NCI-H2107 (cell line): Measurements from ENCODE around the gene KDM1B.

Source experiments
- DNase-seq: peaks from one replicate; lab custom pipeline; 2025; lab: John Stamatoyannopoulos, UW

KDM1B gene, protein sequence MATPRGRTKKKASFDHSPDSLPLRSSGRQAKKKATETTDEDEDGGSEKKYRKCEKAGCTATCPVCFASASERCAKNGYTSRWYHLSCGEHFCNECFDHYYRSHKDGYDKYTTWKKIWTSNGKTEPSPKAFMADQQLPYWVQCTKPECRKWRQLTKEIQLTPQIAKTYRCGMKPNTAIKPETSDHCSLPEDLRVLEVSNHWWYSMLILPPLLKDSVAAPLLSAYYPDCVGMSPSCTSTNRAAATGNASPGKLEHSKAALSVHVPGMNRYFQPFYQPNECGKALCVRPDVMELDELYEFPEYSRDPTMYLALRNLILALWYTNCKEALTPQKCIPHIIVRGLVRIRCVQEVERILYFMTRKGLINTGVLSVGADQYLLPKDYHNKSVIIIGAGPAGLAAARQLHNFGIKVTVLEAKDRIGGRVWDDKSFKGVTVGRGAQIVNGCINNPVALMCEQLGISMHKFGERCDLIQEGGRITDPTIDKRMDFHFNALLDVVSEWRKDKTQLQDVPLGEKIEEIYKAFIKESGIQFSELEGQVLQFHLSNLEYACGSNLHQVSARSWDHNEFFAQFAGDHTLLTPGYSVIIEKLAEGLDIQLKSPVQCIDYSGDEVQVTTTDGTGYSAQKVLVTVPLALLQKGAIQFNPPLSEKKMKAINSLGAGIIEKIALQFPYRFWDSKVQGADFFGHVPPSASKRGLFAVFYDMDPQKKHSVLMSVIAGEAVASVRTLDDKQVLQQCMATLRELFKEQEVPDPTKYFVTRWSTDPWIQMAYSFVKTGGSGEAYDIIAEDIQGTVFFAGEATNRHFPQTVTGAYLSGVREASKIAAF

DNA sequence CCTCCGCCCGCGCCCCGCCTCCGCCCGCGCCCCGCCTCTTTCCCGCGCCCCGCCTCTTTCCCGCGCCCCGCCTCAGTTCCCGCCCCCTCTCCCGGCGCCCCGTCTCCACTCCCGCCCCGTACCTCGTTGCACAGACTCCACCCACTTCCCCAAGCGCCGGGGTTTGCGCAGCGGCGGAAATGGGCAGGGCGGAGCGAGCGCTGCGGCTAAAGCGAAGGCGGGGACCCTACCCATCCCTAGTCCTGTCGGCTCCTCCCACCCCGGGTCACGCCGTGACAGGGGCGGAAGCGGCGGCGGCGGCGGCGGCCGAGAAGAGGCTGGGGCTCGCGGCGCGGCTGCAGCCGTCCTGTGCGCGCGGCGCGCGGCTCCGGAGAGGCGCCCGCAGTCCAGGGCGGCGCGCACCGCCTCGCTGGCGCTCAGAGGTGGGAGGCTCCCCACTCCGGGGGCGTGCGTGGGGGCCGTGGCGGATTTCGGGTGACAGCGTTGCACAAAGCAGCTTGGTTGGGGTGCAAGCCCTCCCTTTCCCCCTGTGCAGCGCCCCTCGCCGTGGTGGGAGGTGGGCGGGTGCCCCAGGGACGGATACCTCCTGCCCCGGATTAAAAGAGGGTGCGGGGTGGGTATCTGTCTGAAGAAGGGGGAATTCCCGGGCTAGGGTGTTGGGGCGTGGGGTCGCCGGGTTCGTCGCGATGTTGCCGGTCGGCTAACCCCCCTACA lies at the start of gene KDM1B:
Gene KDM1B, plus strand, starts transcription at position 273 of the 714 bp plus-strand sequence. CDS start 4,474 bp downstream, outside the sequence.
- DNase-seq = peak; percentile 83

DNA sequence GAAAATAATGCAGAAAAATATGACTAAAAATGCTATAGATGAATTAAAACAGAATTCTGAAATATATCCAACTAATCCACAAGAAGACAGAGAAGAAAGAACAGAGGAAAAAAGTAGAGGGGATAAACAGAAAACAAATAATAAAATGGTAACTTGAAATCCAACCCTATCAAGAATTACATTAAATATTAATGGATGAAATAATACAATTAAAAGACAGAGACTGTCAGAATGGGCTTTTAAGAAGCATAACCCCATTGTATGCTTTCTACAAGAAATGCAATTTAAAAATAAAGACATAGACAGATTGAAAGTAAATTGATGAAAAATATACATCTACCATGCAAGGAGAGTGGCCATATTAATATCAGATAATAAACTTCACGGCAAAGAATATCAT lies 48.2 kb upstream of the KDM1B start:
- no peak for DNase-seq

DNA sequence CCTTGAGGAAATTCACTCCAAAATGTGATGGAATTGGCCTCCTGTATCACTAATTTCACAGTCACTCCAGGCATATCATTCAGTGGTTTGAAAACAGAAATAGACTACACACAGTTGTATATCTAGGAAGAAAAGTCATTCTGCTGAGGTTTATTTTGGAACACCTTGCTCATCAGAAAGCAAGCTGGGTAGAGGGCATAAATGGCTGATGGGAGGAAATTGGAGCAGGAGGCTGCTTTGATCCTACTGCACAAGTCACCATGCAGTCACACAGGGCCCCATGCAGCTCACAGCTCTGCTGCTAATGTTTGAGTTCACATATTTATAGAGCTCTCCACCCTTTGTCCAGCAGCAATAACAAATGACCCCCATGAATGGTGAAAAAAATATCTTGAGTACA lies 45.1 kb upstream of the KDM1B start:
- DNase-seq = no peak

DNA sequence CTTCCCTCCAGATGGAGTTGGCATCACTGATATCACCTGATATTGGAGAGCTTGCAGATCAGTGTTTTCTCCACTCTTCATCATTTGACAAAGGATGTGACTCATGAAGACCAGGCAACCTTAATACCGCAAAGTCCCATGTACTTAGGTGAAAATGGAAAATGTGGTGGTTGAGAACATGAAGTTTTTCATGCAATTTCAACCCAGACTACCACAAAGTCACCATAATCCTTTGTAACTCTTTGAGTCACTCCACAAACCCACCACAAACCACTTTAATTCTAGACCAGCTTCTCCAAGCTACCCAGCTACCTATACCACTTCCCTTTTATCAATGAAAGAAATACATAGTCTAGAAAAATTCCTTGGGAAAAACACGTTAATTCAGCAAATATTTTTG lies 39.9 kb upstream of the KDM1B start:
- no peak for DNase-seq

DNA sequence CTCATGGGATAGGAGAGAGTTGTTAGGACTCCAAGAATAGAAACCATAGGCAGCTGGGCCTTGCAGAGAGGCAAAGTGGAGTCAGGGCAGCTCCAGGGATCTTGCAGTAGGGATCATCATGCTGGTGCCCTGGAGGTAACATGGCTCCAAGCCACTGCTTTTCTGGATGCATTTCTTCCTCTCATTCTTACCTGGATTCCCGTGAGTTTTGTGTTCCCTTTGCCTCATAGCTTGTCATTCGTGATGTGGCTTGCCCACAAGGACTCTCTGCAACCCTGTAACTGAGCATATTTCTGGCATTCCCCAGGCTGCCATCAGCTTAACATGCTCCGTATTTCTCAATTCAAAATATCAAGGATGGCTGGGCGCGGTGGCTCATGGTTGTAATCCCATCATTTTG lies 38.1 kb upstream of the KDM1B start:
- no peak for DNase-seq

DNA sequence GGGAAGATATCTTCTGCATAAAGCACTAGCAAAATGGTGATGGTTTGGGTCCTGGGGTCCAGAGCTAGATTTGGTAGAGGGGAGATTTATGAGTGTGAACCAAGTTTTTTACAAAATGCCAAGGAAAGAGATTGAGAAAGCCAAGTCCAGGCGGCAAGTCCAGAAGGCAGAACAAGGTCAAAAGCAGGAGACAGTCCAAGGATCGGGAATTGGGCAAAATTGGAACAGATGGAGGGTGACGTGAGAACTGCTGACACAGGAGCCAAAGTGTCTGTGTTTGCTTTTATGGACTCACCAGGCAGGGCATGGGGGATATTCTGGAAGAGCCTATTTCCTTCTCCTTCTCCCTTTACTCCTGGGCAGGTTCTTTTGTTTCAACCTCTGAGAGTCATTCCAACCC lies 36.9 kb upstream of the KDM1B start:
- DNase-seq = no peak

DNA sequence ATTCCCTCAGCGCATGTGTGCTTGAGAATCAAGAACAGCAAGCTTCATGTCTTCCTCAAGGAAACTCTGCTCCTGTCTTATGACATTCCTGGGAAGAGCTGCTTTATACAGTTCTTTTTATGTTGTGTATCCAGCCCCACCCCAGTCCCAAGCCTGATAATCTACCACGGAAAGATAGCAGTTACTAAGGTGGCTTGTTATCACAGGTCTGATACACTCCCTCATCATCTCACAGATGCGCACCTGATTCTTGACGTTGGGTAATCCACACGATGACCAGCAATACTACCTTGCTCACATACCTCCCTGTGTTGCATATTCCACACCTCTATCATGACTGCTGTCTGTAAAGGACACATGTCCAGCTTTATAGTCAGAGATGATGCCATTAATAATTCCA lies 36.0 kb upstream of the KDM1B start:
- DNase-seq = no peak

DNA sequence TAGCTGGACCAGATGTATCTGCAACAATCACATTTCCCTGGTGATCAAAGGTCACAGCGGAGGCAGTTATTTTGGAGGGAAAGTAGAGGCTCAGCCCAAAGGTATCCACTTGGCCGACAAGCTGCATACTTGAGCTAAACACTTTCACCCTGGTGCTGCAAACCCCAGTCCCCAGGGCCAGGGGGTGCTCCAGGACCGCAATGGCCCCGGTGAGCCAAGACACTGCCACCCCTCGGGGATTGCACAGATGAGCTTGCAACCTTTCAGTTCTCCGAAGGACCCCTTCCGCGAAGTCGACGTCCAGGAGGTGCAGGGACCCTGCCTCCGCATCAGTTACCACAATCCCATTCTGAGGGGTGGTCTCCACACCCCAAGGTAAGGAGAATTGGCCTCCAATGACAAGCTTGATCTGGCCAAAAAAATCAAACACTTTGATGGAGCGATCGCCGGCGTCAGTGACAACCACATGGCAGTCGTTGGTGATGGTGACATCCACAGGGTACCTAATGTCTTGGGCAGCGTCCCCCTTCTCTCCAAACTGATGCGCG lies 33.6 kb upstream of the KDM1B start:
- DNase-seq = no peak

DNA sequence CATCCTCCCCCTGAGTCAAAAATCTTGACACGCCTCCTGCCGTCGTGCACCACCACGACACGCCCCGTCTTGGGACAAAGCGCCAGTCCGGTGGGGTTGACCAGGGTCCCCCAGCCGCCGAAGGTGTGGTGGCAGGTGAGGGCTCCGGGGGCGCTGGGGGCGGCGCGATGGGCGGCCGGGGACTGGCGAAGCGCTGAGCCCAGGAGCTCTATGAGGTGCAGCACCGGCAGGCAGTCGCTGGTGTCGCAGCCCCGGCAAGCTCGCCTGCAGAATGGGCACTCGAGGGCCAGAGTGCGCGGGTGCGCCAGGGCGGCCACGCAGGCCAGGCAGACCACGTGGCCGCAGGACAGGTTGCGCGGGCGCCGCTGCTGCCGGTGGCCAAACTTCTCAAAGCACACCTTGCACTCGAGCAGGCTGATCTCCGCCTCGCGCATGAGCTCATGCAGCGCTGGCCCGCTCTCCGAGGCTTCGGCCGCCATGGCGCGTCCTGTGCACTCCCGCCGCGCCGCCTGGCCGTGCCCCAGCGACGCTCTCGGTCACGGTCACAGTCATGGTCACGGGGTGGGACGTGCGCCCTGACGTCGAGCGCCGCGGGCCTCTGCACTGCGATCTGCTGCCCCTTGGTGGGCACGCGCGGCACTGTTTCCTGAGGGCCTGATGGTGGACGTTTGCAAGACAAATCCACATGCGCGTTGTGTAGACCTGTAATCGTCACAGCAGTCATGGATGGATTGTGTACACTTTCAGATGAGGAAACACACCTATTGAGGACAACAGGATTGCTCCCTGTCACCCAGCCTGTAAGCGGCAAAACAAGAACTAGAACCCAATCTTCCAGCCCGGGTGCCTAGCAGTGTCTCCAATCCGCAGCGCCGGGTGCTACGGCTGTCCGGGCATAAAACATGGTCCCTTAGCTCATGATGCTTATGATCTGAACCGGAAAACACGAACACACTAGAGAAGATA lies 32.8 kb upstream of the KDM1B start, which contains the start of gene NHLRC1:
Gene NHLRC1, minus strand, starts transcription at position 550 of the 966 bp plus-strand sequence. Its CDS starts 71 bp downstream, at position 479.
- DNase-seq = peak; percentile 32

DNA sequence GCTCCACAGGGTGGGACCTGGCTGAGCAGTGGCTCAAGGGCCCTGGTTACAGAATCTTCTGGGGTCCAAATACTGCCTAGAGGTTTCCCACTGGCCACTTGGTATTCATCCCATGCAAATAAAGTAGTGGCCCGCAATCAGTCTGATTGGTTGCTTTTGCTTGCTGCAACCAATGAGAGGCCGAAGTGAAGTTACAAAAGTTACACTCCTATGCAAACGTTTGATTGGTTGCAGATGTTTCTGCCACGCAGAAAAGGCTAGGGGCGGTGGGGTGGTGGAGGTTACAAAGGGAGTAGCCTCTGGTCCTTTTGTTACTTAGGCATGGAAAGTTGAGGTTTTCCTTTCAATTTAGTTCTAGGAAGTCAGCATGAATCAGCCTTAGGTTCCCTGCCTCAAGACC lies 29.1 kb upstream of the KDM1B start:
- DNase-seq = no peak

DNA sequence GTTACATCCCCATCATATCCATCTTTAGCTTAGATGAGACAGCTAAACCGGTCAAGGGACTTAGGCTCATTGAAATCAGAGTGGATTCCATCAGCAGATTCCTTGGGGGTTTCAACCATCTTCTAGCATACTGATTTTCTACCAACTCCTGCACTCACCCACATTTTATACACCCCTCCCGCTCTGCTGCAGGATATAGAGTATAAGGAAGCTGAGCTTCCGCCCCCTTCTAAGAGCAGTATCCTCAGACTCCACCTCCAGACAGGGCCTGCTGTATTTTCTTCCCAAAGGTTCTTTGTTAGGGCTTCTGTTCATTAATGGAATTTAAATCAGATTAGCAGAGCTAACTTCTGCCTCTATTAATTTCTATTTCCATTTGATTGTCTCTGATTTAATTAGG lies 22.9 kb upstream of the KDM1B start:
- DNase-seq = no peak

DNA sequence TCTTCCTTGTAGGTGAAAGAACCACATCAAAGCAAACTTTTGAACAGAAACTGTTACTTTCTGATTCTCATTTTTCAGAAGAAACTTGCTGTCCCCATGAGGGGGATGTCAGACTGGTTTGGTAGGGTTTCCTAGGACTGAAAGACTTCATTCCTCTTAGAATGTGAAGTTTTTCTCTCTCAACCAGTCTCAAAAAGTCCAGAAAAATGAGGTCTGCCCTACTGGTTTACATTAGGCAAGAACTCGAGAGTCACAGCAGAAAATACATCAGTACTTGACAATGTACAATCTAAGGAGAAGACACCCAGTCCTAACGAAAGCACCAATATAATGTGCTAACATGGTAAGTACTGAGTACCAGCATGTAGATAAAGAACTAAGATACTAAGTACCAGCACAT lies 20.1 kb upstream of the KDM1B start:
- DNase-seq = no peak

DNA sequence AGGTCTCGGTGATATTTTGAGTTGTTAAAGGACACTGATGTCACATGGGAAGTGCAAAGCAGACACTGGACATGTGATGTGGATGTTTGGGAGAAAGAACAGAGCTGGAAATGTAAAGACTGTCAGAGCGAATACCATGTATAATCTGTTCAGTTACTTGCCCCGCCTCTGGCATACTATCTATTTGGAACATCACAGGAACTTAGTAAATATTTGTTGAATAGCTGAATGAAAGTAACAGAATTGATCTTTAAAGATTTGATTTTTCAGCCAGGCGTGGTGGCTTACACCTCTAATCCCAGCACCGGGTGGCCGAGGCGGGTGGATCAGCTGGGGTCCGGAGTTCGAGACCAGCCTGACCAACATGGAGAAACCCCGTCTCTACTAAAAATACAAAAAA lies 19.0 kb upstream of the KDM1B start:
- no peak for DNase-seq

DNA sequence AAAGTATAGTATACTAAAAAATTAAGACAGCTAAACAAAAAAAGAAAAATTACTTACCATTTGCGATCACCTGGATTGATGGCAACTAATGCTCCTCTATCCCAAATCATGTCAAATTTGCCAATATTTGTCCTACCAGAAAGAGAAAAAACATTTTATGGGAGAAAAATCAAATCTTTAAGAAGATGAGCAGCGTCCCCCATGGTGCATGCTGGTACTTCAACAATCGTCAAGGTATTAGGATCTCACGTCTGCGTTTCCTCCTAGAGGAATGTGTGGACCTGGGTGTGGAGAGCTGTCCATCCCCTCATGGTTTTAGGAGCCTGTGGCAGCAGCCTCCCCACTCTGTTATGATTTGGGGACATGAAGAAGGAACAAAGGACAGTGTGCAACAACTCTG lies 16.3 kb upstream of the KDM1B start:
- no peak for DNase-seq

DNA sequence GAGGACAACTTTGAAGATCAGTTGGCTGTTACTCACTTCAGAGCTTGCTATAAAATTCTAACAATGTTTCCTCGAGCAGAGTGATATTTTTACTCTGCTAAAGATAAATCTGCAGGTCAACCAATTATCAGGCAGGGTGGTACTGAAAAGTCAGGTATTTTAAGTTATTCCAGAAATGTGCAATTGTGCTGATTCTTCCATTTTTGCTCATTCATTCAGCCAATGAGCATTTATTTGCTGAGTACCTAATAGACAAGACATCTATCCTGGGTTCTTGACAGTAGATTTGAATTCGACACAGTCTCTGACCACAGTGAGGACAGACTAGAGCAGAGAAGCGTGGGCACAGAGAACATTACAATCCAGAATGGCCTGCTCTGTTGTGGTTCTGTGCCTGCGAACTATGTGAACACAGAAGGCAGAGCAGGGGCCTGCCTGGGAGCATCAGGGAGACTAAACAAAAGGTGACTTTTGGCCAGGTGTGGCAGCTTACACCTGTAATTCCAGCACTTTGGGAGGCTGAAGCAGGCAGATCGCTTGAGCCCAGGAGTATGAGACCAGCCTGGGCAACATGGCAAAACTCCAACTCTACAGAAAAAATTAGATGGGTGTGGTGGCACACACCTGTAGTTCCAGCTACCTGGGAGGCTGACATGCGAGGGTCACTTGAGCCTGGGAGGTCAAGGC lies 15.1 kb upstream of the KDM1B start:
- DNase-seq = no peak

DNA sequence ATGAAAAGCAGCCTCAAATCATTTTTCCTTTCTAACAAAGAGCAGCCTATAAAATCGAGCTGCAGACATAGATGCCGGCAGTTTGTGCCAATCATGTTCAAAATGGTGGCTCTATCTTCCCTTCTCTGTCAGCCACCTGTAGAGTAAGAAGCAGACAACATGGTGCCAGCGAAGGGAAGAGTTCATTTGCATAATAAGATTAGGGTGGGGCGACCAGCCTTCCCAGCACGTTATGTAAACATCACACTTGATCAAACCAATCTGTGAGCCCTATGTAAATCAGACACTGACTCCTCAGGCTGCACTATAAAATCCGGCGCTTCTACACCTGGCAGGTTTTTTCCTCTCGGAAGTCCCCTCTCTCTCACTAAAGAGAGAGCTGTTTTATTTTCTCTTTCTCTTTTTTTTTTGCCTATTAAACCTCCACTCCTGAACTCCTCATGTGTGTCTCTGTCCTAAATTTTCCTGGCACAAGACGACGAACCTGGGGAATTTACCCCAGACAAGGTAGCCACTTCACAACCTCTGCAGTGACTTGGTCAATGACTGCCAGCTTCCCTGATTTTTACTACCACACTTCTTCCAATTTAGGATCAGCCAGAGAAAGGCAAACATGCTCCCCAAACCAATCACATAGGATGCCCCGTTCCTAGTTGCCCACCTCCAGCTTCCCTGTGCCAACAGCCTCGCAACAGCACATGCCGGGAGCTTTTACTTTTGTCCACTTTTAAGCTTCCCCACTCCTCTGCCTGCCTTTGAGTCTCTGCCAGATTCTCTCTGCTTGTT lies 13.2 kb upstream of the KDM1B start:
- DNase-seq = no peak

DNA sequence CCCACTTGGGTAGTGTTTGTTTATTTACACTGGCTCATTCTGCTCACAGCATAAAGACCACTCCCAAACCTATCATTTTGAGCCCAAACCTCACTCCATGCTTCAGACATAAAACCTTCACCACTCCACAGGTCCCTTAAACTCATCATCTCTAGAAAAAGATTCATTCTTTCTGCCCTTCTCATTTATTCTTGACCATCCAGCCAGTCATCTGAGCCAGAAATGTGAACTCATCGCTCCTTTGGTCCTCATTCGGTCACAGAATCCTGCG lies 12.7 kb upstream of the KDM1B start:
- DNase-seq = no peak

DNA sequence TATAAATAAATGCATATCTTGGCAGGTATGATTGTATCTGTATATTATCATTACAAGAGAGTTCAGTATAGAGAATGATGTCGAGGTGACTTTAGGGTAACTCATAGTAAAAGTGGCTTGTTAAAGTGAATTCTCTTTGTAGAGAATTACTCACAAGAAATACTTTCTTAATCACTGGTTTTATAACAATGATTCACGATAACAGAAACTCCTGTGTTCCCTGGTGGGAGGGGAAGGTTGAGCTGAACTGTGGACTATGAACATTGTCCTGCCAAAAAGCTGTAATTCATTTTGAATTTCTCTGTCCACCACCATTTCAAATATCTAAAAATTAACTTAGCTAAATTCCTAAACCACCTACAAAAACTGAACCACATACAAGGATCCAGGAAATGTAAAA lies 8.1 kb upstream of the KDM1B start:
- no peak for DNase-seq

DNA sequence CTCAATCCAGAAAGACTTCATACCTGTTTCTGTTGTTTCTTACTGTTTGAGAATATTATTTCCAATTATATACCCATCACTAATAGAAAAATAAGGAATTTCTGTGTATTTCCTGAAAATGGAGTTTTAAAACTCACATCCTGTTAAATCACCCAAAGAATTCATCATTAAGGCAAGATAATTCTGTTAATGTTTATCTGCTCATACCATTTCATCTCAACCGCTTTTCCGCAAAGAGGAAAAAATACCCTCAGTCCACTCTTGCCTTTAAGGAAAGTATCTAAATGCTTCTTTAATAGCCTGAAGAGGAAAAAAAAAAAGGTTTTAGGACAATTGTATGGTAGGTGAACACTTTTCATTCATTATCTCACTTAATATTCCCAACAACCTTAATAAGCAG lies 7.6 kb upstream of the KDM1B start:
- DNase-seq = no peak
